Embryonic facial prominence (tissue), 1 donor: ENCODE data around the gene ELP5.

Experiments
- DNase-seq: peaks from one replicate; pipeline ENCODE4 v3.0.0-alpha.2; 2016; ENCODE audit errors: extremely low spot score

Gene ELP5

GRCh38 chr17:7219229-7219811 is 32.7 kb upstream of the ELP5 start:
- no peak for DNase-seq

- DNase-seq, result peak; percentile 61
Observed at GRCh38 chr17:7219812-7220592, 32.0 kb upstream of the ELP5 start, which contains the start of the genes ACADVL and DLG4. Gene ACADVL, plus strand, starts transcription at chr17:7219938. Its CDS starts 47 bp downstream, at chr17:7219985. Gene DLG4, minus strand, starts transcription at chr17:7219836.

GRCh38 chr17:7220593-7221277 is 31.3 kb upstream of the ELP5 start:
- no peak for DNase-seq

GRCh38 chr17:7221278-7222092 is 30.5 kb upstream of the ELP5 start:
- no peak for DNase-seq

GRCh38 chr17:7222093-7222971 is 29.7 kb upstream of the ELP5 start:
- DNase-seq, result no peak

GRCh38 chr17:7222972-7223292 is 29.1 kb upstream of the ELP5 start:
- DNase-seq, result no peak

GRCh38 chr17:7223375-7223774 is 28.6 kb upstream of the ELP5 start:
- DNase-seq, result no peak

GRCh38 chr17:7224110-7224509 is 27.9 kb upstream of the ELP5 start:
- no peak for DNase-seq

- DNase-seq, result no peak
Observed at GRCh38 chr17:7224661-7225111, 27.3 kb upstream of the ELP5 start.

- DNase-seq, result no peak
Observed at GRCh38 chr17:7225711-7226331, 26.2 kb upstream of the ELP5 start.

- no peak for DNase-seq
Observed at GRCh38 chr17:7226721-7227710, 25.0 kb upstream of the ELP5 start.

- no peak for DNase-seq
Observed at GRCh38 chr17:7228920-7229319, 23.1 kb upstream of the ELP5 start.

GRCh38 chr17:7229504-7229903 is 22.5 kb upstream of the ELP5 start:
- DNase-seq, result no peak

- no peak for DNase-seq
Observed at GRCh38 chr17:7232114-7232513, 19.9 kb upstream of the ELP5 start.

- DNase-seq, result no peak
Observed at GRCh38 chr17:7233701-7234082, 18.3 kb upstream of the ELP5 start.

GRCh38 chr17:7234083-7234951 is 17.7 kb upstream of the ELP5 start, which contains the start of gene DVL2:
Gene DVL2, minus strand, starts transcription at chr17:7234517. Its CDS starts 255 bp downstream, at chr17:7234262.
- peak; percentile 97 for DNase-seq

GRCh38 chr17:7235693-7236665 is 16.0 kb upstream of the ELP5 start:
- DNase-seq, result no peak
